Measurements from ENCODE around the gene FAAH2.

DNA sequence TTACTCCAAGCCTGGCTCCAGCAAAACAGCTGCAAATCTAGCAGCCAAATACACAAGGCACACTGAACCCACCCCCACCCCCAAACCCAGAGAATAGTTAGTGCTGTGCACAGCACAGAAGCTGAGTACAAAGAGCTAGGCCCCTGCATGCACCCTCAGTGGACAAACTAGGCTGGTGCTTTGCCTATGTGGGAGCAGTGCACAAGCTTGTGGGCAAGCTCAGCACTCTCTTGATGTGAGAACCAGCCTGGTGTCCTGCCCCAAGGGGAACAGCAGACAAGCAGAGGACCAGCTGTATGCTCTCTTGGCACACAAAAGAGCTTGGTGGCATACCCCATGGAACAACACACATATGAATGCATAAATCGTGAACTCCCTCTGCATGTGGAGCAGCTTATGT is 81.7 kb downstream of the FAAH2 start:
- TF ChIP-seq, protein P1, sequence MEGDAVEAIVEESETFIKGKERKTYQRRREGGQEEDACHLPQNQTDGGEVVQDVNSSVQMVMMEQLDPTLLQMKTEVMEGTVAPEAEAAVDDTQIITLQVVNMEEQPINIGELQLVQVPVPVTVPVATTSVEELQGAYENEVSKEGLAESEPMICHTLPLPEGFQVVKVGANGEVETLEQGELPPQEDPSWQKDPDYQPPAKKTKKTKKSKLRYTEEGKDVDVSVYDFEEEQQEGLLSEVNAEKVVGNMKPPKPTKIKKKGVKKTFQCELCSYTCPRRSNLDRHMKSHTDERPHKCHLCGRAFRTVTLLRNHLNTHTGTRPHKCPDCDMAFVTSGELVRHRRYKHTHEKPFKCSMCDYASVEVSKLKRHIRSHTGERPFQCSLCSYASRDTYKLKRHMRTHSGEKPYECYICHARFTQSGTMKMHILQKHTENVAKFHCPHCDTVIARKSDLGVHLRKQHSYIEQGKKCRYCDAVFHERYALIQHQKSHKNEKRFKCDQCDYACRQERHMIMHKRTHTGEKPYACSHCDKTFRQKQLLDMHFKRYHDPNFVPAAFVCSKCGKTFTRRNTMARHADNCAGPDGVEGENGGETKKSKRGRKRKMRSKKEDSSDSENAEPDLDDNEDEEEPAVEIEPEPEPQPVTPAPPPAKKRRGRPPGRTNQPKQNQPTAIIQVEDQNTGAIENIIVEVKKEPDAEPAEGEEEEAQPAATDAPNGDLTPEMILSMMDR (IDR thresholded peaks at IDR 0.05) = no peak
- no peak for TF ChIP-seq POLR2A (IDR thresholded peaks at IDR 0.05)

Measured in thyroid gland (tissue), 4 donors.